ENCODE results near the gene CCM2.

Gene CCM2

GRCh38 chr7:44960011-44960580 is 39.9 kb upstream of the CCM2 start:
- no peak for TF ChIP-seq CTCF (IDR thresholded peaks at IDR 0.05; ENCODE audit: low read depth, low read length)
- no peak overlapping the region for H3K4me3 ChIP-seq (ENCODE audit: low read depth, low read length)

DNA sequence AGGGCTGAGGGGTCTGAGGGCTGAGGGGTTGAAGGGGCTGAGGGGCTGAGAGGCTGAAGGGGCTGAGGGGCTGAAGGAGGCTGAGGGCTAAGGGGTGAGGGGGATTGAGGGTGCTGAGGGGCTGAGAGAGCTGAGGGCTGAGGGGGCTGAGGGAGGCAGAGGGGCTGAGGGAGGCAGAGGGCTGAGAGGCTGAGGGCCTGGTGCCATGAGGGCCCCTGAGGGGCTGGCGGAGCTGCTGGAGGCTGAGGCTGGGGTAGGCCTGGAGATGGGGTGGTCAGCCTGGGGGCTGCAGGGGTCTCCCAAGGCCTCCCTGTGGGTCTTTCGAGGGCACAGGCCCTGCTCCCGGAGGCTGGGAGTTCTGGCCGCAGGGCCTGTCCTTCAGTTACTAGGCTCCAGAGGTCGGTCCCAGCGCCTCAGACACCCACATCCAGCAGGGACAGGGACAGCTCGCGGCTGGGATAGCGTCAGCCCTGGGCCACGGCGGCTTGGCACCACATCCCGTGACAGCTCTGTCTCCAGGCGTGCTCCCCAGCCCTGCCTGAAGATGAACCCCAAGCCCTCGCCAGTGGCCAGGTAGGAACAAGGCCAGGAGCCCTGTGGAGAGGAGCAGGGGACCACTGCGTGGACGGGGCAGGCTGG is 38.0 kb upstream of the CCM2 start:
- no peak for TF ChIP-seq CTCF (IDR thresholded peaks at IDR 0.05; ENCODE audit: low read depth, low read length)
- no peak overlapping the region for H3K4me3 ChIP-seq (ENCODE audit: low read depth, low read length)

DNA sequence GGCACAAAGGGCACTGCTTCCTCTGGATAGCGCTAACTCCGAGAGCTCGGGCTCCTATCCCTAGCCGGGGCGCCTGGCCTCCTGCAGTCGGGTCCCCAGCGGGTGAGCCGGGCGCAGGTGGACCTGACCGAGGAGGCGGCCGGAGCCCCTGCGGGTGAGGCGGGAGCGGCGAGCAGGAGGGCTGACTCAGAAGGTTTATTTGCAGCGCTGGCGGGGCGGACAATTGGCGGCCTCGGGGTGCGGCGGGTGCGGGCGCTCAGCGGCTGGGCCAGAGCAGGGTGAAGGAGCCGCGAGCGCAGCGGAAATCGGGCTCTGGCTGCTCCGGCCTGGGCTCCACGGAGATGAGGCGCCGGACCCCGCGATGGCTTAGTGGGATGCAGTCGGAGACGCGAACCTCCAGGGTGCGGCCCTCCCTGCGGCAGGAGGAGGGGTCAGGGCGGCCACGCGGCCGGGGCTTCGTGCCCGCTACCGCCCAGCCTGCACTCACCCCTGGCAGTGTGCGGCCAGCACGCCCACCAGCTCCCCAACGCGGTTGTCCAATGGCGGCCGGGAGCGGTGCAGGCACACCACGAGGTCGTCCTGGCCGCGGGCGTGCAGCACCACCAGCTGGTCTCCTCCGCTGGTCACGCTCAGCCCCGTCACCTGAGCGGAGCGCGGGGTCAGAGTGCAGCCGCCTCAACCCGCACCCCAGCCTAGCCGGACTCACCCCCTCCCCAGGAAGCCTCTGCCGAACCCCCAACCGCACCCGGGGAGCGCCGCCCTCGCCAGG is 37.3 kb upstream of the CCM2 start:
- peak overlapping the region; percentile 40 for H3K4me3 ChIP-seq (ENCODE audit: low read depth, low read length)
- no peak for TF ChIP-seq CTCF (IDR thresholded peaks at IDR 0.05; ENCODE audit: low read depth, low read length)

DNA sequence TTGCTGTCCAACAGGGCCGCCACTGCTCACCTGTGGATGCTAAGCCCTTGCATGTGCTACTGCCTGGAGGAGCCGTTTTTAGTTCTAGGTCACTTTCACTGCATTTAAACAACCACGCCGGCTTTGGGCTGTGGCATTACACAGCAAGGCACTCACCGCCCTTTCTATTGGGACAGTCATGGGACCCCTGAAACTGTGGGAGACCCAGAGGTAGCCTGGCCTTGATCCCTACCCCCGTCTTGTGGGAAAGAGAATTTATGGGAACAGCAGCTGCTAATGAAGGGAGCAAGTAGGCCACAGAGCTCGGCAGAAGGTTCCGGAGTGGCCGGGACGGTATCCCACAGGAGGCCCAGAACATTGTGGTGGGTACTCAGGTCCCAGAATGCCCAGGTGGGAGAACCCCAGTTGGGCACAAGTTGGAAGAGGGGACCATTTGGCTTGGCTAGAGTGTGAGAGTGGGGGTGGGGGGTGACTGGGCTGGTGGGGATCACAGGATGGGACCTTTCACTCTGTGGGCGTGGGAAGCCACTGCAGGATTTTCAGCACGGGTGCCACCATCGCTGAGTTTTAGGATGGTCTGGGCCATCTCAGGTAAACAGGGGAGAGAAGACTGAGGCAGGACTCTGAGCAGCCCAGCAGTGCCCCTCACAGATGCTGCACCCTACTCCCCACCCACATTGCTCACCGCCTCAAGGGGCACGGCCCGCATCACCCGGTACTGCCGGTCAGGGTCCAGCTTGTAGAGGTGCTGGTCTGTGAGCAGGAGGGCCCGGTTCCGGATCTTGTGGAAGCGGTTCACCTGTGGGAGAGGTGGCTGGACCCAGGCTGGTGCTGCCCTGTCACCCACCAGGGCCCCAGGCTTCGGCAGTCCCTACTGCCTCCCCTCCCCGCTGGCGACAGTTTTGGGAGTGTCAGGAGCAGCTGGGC is 36.4 kb upstream of the CCM2 start:
- no peak for TF ChIP-seq CTCF (IDR thresholded peaks at IDR 0.05; ENCODE audit: low read depth, low read length)
- H3K4me3 ChIP-seq (ENCODE audit: low read depth, low read length) = no peak overlapping the region

DNA sequence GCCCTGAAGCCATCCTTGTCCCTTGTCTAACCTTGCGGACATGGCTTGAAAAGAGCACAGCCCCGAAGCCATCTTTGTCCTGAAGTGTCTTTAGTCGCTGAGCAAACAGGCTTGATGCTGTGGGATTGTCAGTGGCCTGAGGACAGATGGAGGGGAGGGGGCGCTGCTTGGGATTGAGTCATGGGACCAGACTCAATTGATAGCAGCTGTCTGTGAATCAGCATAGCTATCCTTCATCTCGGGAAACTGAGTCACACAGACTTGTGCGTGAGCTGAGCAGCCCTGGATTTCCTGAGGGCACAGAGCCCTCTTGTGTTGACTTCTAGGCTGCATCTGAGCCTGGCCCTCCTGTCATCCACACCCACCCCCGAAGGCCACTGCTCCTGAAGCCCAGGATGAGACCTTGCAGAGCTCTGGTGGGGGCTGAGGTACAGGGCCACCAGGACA is 35.6 kb upstream of the CCM2 start:
- H3K4me3 ChIP-seq (ENCODE audit: low read depth, low read length) = no peak overlapping the region

More for the DNA sequence above, 35.6 kb upstream of the CCM2 start:
- peak; percentile 11; the same call in 1 of the 2 replicates for TF ChIP-seq CTCF (IDR thresholded peaks at IDR 0.05; ENCODE audit: low read depth, low read length)

All from WI38 (cell line).